HG03521 (cell line): ENCODE data around the gene CCDC70.

Experiments used
- ATAC-seq: cut with Tn5 transposase; IDR thresholded peaks from one replicate; pipeline ENCODE4 v1.9.1; 2021; ENCODE audit warnings: mild to moderate bottlenecking, moderate library complexity; ENCODE audit not compliant: unreplicated experiment

The CCDC70 gene

DNA sequence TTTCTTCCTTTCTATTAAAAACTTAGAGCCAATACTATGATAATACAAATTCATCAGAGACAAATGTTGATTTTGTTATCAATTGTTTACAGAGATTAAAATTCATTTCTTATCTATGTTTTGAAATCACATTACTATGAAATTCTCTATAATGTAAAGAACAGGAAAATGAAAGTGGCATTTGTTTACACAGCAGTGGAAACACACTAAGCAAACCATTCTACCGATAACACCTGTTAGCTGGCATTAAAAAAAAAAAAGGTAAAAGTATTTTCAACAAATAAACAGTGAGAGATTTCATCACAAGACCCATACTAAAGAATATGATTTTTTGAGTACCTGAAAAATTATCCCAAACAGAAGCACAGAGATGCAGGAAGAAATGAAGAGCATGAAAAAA, 4.8 kb upstream of the CCDC70 start:
- no peak for ATAC-seq

GRCh38 chr13:51858433-51859247, 3.1 kb upstream of the CCDC70 start:
- ATAC-seq: no peak

DNA sequence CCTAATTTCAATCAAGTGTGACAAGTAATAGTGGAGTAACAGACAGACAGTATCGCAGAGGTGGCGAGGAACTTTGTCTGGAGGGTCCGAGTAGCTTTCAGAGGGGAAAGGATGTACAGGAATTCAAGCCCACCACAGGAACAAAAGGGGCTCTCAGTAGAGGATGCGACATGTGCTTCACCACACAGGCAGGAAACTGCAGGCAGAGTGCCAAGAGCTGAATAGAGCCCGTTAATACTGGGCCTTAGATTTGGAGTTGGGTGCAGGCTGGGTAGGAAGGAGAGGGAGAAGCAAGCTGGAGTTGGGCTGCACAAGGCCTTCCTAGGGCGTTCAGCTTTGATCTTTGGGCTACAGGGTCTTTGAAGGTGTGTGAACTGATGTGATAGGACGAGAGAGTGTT, 1.2 kb downstream of the CCDC70 start:
- no peak for ATAC-seq

DNA sequence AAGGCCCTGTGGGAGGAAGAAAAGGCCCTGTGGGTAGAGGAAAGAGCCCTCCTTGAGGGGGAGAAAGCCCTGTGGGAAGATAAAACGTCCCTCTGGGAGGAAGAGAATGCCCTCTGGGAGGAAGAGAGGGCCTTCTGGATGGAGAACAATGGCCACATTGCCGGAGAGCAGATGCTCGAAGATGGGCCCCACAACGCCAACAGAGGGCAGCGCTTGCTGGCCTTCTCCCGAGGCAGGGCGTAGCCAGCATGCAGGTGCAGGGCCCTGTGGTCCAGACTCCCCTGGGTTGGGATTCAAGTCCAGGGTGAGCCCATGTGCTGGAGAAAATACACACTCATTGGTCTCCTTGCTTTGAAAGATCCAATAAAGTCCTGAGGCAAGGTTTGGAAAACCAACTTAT, 4.1 kb downstream of the CCDC70 start:
- ATAC-seq: no peak

DNA sequence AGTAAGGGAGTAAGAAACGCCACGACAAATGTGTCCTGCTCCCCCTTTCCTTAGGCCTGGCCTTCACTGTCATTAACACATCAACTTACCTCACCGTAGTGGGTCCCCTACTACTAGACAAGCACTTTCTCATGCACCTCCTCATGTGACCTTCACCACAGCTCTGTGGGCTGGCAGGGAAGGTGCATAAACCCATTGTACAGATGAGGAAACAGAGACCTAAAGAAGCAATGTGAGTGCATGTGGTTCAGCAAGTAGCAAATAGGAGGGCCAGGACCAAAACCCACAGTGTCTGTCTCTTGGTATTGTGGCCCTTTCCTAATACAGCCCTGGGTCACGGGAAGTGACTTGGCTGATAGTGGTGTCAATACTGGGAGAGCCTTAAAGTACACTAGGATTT, 5.3 kb downstream of the CCDC70 start:
- ATAC-seq: no peak

DNA sequence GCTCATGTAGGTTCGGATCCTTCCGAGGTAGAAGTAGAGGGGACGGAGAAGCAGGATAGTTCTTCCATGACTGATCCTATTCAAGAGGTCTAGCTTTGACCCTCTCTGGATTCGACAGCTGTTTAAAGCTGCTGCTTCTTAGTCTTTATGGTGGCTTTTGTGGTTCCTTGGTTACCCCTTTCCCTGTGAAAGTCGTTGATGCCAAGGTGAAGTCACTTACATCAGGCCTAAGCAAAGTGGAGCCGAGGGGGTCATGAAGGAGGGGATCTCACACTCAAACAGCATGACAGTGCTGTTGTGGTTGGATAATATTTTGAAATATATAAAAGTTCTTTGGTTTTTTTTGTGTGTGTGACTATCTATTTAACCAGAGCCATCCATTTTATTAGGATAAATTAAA, 8.1 kb downstream of the CCDC70 start:
- ATAC-seq: no peak

- ATAC-seq: no peak
Observed at GRCh38 chr13:51870616-51871015, 8.8 kb downstream of the CCDC70 start.

DNA sequence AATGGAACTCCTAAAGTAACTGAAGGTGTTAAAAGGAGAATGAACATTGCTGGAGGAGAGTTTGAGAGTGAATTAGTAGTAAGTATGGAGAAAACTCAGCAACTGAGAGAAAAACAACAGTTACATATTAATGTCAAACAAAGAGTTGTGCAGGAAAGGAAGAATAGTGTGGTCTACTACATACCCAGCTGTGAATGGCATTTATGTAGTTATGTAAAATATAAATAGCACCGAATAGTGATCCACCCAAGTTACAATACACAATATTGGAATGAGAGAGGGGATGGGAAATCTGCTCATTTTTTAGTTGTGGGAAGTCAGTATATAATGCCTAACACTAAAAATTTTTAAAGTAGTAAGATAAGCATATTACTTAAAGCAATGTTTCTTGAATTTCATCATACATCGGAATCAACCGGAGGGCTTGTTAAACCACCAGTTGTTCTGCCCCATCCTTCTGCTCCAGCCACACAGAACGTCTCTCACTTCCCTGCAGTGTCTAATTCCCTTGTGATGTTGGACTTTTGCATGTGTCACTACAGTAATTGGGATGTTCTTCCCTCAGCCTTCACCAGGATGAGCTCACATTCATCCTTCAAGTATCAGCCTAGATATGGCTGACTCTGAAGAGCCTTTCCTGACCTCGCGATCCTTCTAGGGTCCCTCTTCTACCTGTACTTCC, 11.5 kb downstream of the CCDC70 start:
- no peak for ATAC-seq

- ATAC-seq: no peak
Observed at GRCh38 chr13:51873837-51874236, 12.1 kb downstream of the CCDC70 start.

- no peak for ATAC-seq
Observed at GRCh38 chr13:51874651-51875050, 12.9 kb downstream of the CCDC70 start.

DNA sequence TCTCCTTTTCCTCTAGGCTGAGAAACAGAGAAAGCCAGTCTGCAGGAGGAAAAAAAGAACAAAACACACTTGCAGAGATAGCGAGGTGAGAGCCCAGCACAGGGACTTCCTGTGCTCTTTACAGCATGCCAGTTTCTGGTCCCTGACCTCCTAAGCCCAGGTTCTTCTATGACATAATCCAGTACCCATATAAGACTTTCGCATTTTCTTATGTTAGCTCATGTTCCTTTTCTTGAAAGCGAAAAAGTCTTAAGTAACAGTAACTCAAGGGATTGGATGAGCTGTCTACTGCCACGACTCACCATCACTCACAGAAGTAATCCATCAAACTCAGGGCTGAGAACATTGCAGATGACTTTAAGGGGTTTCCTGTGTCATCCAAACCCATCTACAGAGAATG, 17.4 kb downstream of the CCDC70 start:
- no peak for ATAC-seq

- no peak for ATAC-seq
Observed at GRCh38 chr13:51881296-51881695, 19.5 kb downstream of the CCDC70 start.

DNA sequence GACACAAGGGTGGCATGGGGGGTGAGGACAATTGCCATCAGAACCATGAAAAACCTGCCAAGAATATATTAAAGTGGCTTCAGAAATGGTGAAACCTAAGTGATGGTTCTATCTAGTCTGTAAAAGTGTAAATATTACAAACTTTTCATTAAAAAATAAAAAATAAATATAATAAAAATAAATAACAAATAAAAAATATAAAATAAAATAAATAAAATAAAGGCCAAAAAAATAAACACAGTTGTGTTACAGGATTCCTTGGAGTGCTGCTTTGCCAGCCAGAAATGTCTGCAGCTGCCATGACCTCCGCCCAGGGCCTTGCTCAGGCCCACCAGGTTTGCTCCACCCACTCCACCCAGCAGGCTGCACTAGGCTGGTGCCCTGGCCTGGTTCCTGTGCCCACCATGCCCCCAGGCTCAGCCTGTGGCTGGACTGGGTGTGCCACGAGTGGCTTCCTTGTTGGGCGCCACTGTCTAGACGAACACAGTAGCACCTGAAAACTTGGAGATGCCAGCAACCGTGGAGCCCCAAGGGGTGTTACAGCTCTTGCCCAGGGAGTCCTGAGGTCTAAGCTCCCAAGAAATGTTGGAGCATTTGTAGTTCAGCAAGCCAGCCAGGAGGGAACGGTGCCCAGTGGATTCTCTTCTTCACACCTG, 20.9 kb downstream of the CCDC70 start:
- ATAC-seq: no peak

DNA sequence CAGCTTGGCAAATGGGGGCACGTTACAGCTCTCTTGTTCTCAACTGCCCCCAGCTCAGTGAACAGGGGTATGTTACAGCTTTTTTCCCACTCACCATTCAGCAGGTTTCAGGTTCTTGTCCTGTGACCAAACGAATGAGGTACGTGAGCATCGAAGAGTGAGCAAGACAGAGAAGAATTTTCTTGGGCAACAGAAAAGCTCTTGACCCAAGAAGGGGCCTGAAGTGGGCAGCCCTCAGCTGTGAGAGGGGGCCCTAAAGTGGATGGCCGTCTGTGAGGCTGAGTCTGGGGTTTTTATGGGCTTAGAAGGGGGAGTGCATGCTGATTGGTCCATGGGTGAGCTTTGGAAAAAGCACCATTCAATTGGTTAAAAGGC, 21.4 kb downstream of the CCDC70 start:
- ATAC-seq: no peak

GRCh38 chr13:51885651-51886050, 23.9 kb downstream of the CCDC70 start:
- no peak for ATAC-seq

DNA sequence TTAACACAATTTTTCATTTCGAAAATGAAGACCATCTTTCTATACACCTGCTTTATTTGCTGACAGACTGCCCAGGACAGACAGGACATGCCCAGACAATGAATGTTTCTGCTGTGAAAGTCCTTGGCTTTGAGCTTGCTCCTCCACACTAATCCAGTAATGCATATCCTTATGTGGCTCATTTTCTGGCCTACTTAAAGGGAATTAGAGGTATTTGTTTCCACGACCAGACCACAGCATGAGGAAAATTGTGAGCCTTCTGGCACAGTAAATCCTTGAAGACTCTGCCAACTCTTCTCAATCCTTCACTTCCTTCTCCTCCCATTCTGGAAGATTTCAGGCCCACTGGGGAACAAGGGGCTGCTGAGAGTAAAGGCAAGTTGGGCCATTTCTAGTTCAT, 25.7 kb downstream of the CCDC70 start:
- ATAC-seq: no peak

DNA sequence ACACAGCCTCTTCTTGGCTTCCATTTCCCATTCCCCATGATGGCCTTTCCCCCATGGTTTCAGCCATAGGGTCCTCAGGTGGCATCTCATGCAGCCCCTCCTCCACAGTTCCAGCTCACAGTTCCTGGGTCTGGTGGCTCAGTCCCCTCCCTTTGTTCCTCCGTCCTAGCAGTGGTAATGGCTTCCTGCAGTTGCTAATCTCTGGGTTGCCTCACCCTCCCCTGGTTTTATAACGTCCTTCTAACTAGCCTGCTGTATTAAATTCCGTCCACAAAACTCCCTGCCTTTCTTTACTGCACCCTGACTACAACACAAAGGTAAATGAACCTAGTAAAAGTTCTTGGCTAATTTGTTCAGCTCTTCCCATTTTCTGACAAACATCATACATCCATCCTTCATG, 30.9 kb downstream of the CCDC70 start:
- ATAC-seq: no peak

DNA sequence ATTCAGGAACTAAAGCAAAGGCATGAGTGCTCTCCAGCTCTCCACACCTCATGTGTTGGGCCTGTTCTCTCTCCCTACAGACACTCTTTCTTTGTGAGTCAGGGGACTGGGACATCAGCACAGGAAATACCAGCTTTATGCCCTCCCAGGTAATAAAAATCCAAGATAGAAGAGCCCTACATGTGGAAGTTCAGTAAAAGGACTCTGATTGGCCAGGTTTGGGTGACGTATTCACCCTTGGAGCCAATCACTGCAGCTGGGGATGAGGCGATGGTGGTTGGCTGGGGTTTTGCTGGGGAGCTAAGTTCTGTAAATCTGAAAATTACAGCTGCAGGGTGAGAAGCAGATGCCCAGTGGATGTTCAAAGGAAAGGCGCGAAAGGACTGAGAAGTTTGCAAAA, 32.5 kb downstream of the CCDC70 start:
- ATAC-seq: no peak

- ATAC-seq: no peak
Observed at GRCh38 chr13:51895906-51896888, 34.4 kb downstream of the CCDC70 start.

DNA sequence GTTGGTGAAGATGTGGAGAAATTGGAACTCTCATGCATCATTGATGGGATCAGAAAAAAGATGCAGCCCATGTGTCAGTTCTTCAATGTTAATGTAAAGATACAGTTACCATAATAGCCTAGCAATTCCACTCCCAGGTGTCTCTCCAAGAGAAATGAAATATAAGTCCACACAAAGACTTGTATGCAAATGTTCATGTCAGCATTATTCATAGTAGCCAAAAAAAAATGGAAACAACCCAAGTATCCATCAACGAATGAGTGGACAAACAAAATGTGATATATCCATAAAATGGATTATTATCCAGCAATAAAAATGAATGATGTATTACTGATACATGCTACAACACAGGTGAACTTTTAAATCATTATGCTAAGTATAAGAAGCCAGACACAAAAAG, 38.7 kb downstream of the CCDC70 start:
- no peak for ATAC-seq

- no peak for ATAC-seq
Observed at GRCh38 chr13:51902776-51903175, 41.0 kb downstream of the CCDC70 start.
